Measurements from ENCODE around the gene ABLIM3. TPM values are rescaled to one million over a fixed set of nuclear protein-coding genes. Genes with fewer than 3 reads are reported as not detected.

ABLIM3 gene
- total and polyA plus RNA-seq, 2 of the 13 experiments (the other 11 are each of a cell fraction or from before 2014, with no cell fraction given) = 0.53 to 6.3 TPM

- no peak for FAIRE-seq
- CTCF ChIA-PET (ENCODE audit: low intra/inter-chr PET ratio, low total read pairs) = no interaction called here
- ATAC-seq = no peak
- Histone ChIP-seq H3K9me3 (ENCODE audit: low read length) (no peaks in the 10 kb centered on the region), H3K36me3 (replicated peaks in 1 of 2; ENCODE audit: control insufficient read depth in 1 of 2, insufficient read depth in 2 of 2, low read length in 2 of 2) (no peaks in the 10 kb centered on the region), H3K27me3 (ENCODE audit: control insufficient read depth in 1 of 2, insufficient read depth in 2 of 2, low read length in 2 of 2) (peaks cover 0 to 3% of the 10 kb centered on the region in 2 experiments; a peak in 1 of 5 replicates), H3K27ac (ENCODE audit: extremely low read length, insufficient read depth, low read length) (no peak overlapping the region), H4K20me1 (ENCODE audit: insufficient read depth, low read length) (no peaks in the 10 kb centered on the region), H3K79me2 (ENCODE audit: insufficient read depth, low read length) (no peaks in the 10 kb centered on the region), H2AFZ (ENCODE audit: low read length) (no peak overlapping the region), H3K9ac (ENCODE audit: insufficient read depth, low read depth, low read length) (no peak overlapping the region), H3K4me2 (ENCODE audit: low read depth, low read length) (no peak overlapping the region), H3K4me1 (ENCODE audit: insufficient read depth, low read length) (no peaks in the 10 kb centered on the region), H3K4me3 (replicated peaks in 1 of 3; ENCODE audit: insufficient read depth in 1 of 3, low read depth in 2 of 3, low read length in 3 of 3) (no peak overlapping the region)
- in situ Hi-C loops (cut with HindIII; ENCODE audit: extremely low pct_ligation_motif_present, low pct_unique_long_range_greater_than_20kb) = no loop called here
- POLR2A ChIA-PET = interaction anchor here (0.7 kb wide), 1 partner anchor 85 kb away, joined by 3 read pairs; no protein-coding TSS in a partner anchor
- DNase-seq (ENCODE audit: low spot score) = no peak
- intact Hi-C loops (cut with micrococcal nuclease; ENCODE audit: unreplicated experiment) = no loop called here
- BruUV-seq (replicated peaks) = no TSS peak
- WGBS (ENCODE audit: low lambda C conversion rate) = 55% methylated on average over 10 of the region's 10 CpGs
- TF ChIP-seq ARNT (IDR thresholded peaks at IDR 0.05) (no peak), CBX1 (IDR thresholded peaks at IDR 0.05; ENCODE audit: low read depth) (no peak), MXI1 (IDR thresholded peaks at IDR 0.05; ENCODE audit: borderline replicate concordance, low read depth, low read length) (no peak), FOSL1 (CRISPR knock-in tag; IDR thresholded peaks at IDR 0.05; ENCODE audit: borderline replicate concordance) (no peak), ZNF543 (CRISPR knock-in tag; IDR thresholded peaks at IDR 0.05) (no peak), DDIT3 (CRISPR knock-in tag; IDR thresholded peaks at IDR 0.05) (no peak), ZNF17 (CRISPR knock-in tag; IDR thresholded peaks at IDR 0.05) (no peak), KDM1A (CRISPR knock-in tag; IDR thresholded peaks at IDR 0.05) (no peak), ZNF468 (CRISPR knock-in tag; IDR thresholded peaks at IDR 0.05) (no peak), SMC3 (IDR thresholded peaks at IDR 0.05; ENCODE audit: low read length) (no peak), ZNF383 (CRISPR knock-in tag; IDR thresholded peaks at IDR 0.05; ENCODE audit: borderline replicate concordance) (no peak)
- TF ChIP-seq, protein P1, sequence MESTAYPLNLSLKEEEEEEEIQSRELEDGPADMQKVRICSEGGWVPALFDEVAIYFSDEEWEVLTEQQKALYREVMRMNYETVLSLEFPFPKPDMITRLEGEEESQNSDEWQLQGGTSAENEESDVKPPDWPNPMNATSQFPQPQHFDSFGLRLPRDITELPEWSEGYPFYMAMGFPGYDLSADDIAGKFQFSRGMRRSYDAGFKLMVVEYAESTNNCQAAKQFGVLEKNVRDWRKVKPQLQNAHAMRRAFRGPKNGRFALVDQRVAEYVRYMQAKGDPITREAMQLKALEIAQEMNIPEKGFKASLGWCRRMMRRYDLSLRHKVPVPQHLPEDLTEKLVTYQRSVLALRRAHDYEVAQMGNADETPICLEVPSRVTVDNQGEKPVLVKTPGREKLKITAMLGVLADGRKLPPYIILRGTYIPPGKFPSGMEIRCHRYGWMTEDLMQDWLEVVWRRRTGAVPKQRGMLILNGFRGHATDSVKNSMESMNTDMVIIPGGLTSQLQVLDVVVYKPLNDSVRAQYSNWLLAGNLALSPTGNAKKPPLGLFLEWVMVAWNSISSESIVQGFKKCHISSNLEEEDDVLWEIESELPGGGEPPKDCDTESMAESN (CRISPR knock-in tag; conservative IDR thresholded peaks at IDR 0.05) = no peak
- TF ChIP-seq, protein P2, sequence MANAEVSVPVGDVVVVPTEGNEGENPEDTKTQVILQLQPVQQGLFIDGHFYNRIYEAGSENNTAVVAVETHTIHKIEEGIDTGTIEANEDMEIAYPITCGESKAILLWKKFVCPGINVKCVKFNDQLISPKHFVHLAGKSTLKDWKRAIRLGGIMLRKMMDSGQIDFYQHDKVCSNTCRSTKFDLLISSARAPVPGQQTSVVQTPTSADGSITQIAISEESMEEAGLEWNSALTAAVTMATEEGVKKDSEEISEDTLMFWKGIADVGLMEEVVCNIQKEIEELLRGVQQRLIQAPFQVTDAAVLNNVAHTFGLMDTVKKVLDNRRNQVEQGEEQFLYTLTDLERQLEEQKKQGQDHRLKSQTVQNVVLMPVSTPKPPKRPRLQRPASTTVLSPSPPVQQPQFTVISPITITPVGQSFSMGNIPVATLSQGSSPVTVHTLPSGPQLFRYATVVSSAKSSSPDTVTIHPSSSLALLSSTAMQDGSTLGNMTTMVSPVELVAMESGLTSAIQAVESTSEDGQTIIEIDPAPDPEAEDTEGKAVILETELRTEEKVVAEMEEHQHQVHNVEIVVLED (CRISPR knock-in tag; IDR thresholded peaks at IDR 0.05; ENCODE audit: borderline replicate concordance) = no peak
- TF ChIP-seq, protein P3, sequence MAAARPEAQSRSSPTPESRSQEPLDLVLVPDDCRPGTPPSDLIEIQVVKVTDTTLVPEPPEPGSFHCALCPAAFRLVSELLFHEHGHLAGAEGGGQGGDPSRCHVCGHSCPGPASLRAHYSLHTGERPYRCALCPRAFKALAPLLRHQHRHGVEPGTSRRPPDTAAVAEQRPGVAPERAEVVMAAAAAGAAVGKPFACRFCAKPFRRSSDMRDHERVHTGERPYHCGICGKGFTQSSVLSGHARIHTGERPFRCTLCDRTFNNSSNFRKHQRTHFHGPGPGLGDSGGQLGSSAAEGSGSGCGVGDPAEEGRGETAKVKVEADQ (CRISPR knock-in tag; IDR thresholded peaks at IDR 0.05; ENCODE audit: borderline replicate concordance) = no peak
- TF ChIP-seq, protein P4, sequence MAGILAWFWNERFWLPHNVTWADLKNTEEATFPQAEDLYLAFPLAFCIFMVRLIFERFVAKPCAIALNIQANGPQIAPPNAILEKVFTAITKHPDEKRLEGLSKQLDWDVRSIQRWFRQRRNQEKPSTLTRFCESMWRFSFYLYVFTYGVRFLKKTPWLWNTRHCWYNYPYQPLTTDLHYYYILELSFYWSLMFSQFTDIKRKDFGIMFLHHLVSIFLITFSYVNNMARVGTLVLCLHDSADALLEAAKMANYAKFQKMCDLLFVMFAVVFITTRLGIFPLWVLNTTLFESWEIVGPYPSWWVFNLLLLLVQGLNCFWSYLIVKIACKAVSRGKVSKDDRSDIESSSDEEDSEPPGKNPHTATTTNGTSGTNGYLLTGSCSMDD (CRISPR knock-in tag; IDR thresholded peaks at IDR 0.05) = no peak
These were observed 116.8 kb downstream of the ABLIM3 start for GRCh38 chr5:149257889-149258705.
